ENCODE data around the gene FRMD4A.

Gene FRMD4A

GRCh38 chr10:13654846-13655245 is 675.9 kb downstream of the FRMD4A start:
- DNase-seq: no peak

- DNase-seq: no peak
These were observed 676.5 kb downstream of the FRMD4A start for GRCh38 chr10:13654118-13654830.

DNA sequence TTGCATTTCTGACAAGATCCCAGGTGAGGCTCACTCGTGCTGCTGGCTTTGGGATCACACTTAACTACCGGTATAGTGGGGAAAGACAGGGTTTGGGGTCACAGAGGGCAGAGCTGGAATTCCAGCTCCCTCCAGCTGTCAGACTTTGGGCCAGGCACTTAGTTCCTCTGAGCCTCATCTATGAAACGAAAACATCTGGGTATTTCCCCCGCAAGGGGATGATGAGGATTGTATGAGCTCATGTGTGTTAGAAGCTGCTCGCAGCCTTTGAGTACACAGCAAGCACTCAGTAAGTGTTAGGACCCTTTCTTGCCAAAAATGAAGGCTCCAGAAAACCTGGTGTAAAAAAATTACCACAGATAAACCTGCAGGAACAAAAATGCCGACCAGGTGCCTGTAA is 677.9 kb downstream of the FRMD4A start:
- no peak for DNase-seq

- no peak for DNase-seq
These were observed 678.6 kb downstream of the FRMD4A start for GRCh38 chr10:13651969-13652720.

DNA sequence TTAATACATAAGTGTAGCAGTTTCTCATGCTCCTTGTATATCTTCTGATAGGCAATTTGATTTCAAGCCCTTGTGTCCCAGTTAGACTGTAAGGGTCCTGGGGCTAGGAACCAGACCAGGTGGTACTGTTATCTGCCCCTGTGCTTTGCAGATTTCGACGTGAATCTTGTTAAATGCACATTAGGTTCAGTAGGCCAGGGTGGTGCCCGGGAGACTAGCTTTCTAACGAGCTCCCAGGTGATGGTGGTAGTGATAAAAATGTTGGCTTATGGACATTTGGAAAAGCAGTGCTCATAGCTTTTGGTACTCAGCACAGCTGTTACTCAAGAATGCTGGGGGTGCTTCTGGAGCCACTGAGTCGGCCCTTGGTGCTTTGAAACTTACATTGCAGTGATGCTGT is 679.8 kb downstream of the FRMD4A start:
- DNase-seq: no peak

GRCh38 chr10:13649844-13650520 is 680.7 kb downstream of the FRMD4A start:
- DNase-seq: no peak

- no peak for DNase-seq
These were observed 682.3 kb downstream of the FRMD4A start for GRCh38 chr10:13648425-13648824.

GRCh38 chr10:13644866-13645265 is 685.9 kb downstream of the FRMD4A start:
- DNase-seq: no peak

GRCh38 chr10:13643016-13643415 is 687.7 kb downstream of the FRMD4A start:
- no peak for DNase-seq

DNA sequence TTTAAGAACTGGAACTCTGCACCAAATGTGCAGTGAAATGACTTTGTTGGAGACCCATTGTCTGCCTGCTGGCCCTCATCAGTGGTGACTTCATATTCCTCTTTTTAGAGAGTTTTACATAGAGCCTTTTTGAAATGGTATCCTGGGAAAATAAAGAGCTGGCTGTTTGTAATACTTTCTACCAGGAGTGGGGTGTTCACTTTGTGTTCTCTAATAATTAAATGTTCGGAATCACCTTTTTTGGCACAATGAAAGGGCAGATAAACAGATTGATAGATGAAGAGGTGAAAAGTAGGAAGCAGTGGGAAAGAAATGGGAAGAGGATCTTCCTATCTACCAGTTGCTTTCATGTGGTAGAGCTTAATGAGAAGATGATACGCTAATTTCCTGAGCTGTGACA is 688.4 kb downstream of the FRMD4A start:
- DNase-seq: no peak

GRCh38 chr10:13637894-13638293 is 692.8 kb downstream of the FRMD4A start:
- DNase-seq: no peak

DNA sequence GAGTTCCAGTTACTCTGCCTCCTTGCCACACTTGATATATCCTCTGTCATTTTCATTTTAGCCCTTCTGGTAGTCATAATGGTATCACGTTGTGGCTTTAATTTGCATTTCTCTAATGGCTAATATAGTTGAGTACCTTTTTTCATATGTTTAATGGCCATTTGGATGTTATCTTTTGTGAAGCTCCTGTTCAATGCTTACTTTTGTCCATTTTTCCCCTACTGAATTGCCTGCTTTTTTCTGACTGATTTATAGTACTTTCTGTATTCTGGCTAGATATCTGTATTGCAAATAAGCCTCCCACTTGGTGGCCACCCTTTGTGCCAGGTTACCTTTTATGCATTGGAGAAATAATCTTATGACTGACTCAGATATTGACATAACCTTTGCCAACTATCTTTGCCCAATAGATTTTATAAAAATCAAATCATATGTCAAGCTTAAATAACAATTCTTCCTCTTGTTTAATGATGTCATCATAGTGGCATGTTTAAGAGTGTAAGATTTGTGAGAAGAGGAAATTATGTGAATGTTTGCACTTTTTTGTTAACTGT is 693.3 kb downstream of the FRMD4A start:
- no peak for DNase-seq

DNA sequence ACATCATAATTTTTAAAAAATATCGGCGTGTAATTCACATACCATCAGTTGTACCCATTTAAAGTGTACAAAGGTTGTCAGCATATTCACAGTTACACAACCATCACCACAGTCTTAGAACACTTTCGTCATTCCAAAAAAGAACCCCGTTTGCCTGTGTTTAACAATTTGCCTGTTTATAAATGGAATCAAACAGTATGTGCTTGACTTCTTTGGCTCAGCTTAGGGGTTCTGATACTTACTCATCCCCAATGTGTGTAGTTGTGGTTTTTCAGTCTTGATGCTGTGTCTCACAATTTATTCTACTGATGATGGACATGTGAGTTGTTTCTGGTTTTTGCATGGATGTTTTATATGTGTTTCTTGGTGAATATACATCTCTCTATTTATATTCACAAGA is 693.9 kb downstream of the FRMD4A start:
- no peak for DNase-seq

GRCh38 chr10:13634207-13634606 is 696.5 kb downstream of the FRMD4A start:
- DNase-seq: no peak

DNA sequence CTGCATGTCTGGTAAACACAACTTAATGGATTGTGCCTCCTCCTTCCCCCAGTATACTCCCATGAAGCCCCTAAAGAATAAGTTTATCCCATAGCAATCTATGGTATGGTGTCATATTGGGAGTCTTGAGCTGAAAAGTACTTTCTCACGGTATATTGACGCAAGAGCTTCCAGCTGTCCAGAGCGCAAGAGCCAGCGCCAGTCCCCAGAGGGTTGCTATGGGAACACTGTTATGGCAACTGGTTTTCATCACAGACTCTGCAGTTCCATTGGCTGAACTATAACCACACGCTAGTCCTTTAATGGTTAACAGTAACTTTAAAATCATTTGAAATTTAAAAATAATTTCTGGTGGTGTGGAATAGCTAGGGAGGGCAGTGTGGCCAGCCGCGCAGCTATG is 697.0 kb downstream of the FRMD4A start:
- no peak for DNase-seq

GRCh38 chr10:13632884-13633440 is 697.8 kb downstream of the FRMD4A start:
- DNase-seq: no peak

DNA sequence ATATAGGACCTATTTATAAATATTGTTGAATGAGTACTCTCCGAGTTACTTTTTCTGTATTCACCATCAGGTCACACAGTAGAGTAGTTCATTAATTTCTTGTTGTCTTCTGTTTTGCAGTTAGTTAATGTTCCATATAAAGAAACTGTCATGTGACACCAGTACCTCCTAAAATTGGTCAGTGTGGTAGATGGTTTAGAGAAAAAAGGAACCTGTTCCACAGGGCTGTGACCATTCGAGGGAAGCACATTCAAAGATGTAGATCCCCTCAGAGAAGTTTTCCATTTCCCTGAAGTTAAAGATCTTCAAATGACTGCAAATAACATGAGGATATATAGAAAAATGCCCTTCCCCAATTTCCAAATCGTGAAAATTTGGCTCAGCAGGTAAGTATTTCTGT is 698.3 kb downstream of the FRMD4A start:
- no peak for DNase-seq

GRCh38 chr10:13631594-13631993 is 699.1 kb downstream of the FRMD4A start:
- DNase-seq: no peak

GRCh38 chr10:13630231-13630630 is 700.5 kb downstream of the FRMD4A start:
- DNase-seq: no peak

DNA sequence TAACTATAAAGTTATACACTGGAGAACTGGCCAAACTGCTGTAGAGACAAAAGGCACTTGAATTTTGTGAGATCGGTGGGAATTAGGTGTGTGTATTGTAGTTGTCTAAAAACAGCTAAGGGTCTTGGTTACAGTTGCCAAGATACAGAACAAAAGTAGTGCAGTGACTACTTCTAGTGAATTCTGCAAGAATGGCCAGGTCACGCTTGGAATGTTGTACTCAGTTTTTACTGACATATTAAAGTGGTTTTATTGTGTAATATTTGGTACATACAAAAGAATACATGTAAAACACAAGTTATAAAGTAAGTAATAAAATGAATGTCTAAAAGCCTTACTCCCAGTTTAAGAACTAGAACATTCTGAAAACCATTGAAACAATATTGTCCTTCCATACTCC is 701.6 kb downstream of the FRMD4A start:
- no peak for DNase-seq

- no peak for DNase-seq
These were observed 702.1 kb downstream of the FRMD4A start for GRCh38 chr10:13628661-13629060.

DNA sequence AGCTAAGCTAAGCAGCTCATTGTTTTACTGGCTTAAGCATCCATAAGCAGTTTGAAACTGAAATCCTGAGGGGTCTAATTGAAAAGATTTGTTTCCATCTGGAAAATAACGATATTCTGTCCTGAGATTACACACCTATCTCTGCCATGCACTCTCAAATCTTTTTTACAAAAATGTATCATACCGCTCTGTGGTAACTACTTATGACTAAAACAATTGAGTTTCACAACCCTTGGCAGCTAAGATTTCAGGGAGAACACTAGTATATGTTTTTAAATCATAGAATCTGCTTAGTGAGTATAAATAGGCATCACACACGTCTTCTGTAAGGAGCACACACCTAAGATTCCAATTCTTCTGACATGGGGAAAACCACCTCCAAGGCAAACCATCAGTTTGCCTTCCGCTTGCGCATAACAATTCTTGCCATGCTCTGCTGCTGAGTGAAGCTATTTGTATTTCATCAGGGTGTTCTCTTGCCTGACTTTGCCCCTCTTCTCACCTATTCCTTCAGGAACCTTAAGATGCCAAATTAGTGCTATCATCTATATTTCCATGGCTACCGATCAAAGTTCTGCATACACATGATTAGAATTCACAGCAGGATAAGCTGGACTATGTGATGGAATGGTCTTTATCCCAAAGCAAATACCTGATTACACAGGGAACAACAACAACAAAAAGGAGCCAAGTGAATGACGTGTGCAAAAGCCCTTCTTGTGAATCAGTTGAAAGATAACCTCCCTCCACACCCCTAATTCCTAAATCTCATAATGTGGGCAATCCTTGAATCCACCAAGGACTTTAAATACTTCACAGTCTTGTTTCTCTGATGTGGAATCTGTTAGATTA is 703.0 kb downstream of the FRMD4A start:
- DNase-seq: no peak
